Lung (tissue), 12 donors: ENCODE results near the gene RABEP2. TPM values are rescaled to one million over a fixed set of nuclear protein-coding genes. Genes with fewer than 3 reads are reported as not detected.

Experiments used
- ATAC-seq: fragments of 200-7000 bp; cut with Tn5 transposase; one replicate; pipeline ENCODE4 v1.9.1; 2020; ENCODE audit warnings: moderate number of reproducible peaks; ENCODE audit not compliant: insufficient read depth, low FRiP score
- DNase-seq, 3 donors: peaks; one replicate each; pipeline ENCODE4 v3.0.0-alpha.2; 2013 to 2017
- H3K27ac ChIP-seq, 2 donors: one replicate each; pipeline ENCODE4 v1.5.1; 2013; ENCODE audit warnings: mild to moderate bottlenecking in 2 of 2, moderate library complexity in 2 of 2, control low read depth in 1 of 2, inconsistent platforms in 1 of 2, low read depth in 1 of 2, low read length in 1 of 2
- H3K27me3 ChIP-seq, 3 donors: one replicate each; pipeline ENCODE4 v1.5.1; 2013; ENCODE audit warnings: low read length in 2 of 3; ENCODE audit not compliant: control insufficient read depth in 3 of 3, insufficient read depth in 3 of 3
- H3K36me3 ChIP-seq, 4 donors: one replicate each; pipeline ENCODE4 v1.5.1; 2013; ENCODE audit warnings: low read length in 4 of 4, mild to moderate bottlenecking in 1 of 4, moderate library complexity in 1 of 4; ENCODE audit not compliant: control insufficient read depth in 4 of 4, insufficient read depth in 4 of 4
- H3K4me1 ChIP-seq, 5 donors: one replicate each; pipeline ENCODE4 v1.5.1; 2013; ENCODE audit warnings: low read length in 5 of 5, mild to moderate bottlenecking in 2 of 5, moderate library complexity in 1 of 5; ENCODE audit not compliant: control insufficient read depth in 5 of 5, insufficient read depth in 5 of 5
- H3K4me3 ChIP-seq: one replicate; pipeline ENCODE4 v1.5.1; 2013; ENCODE audit warnings: mild to moderate bottlenecking, control low read depth, moderate library complexity
- H3K9ac ChIP-seq, 2 donors: one replicate each; pipeline ENCODE4 v1.5.1; 2013; ENCODE audit warnings: low read length in 2 of 2, control low read depth in 1 of 2; ENCODE audit not compliant: insufficient read depth in 1 of 2
- H3K9me3 ChIP-seq, 4 donors: one replicate each; pipeline ENCODE4 v1.5.1; 2013; ENCODE audit warnings: low read length in 3 of 4, mild to moderate bottlenecking in 1 of 4, moderate library complexity in 1 of 4; ENCODE audit not compliant: control insufficient read depth in 4 of 4, insufficient read depth in 3 of 4
- CTCF ChIP-seq: IDR thresholded peaks from 2 replicates; pipeline ENCODE4 v1.5.1; 2012; ENCODE audit warnings: mild to moderate bottlenecking; ENCODE audit errors: control extremely low read depth, extremely low read depth
- WGBS, 2 donors: extraction: QIAGEN DNeasy Blood & Tissue Kit; methylation state at CpG; one replicate each; pipeline ENCODE4 v1.1.7; 2013; 5-methylcytosine and 5-hydroxymethylcytosine counted together
- polyA plus RNA-seq, 2 donors: library from polyadenylated mRNA; stranded (reverse); fragments of 200-250 nt; gene quantifications; one replicate each; pipeline ENCODE4 v1.2.1, GENCODE V29; 2013
- total RNA-seq, 2 donors: library from RNA; depleted of rRNA in 1 of 2; stranded (reverse); fragments of >200 nt in 1 of 2; gene quantifications; one replicate each; pipeline ENCODE4 v1.2.1, GENCODE V29; 2014 to 2021
- donor health status: control.
- donor health status: control.
- donor health status: Bipolar disorder and iron deficiency.
- donor health status: healthy.
- donor health status: DM: yes; HTN: yes; CAD: no.

Gene RABEP2
- total and polyA plus RNA-seq, 4 donors = 20.0 to 34.9 (median 28.8) TPM

GRCh38 chr16:28897826-28898225 is 27.2 kb downstream of the RABEP2 start:
- no peak for DNase-seq
- WGBS, 2 donors = 89 to 94% methylated on average over 4 of the region's 4 CpGs

GRCh38 chr16:28895609-28896008 is 29.4 kb downstream of the RABEP2 start:
- WGBS, 2 donors = 95 to 96% methylated on average over 4 of the region's 4 CpGs
- peaks cover 0 to 2% (median 0%) of the 10 kb centered on the region in 4 donors for H3K36me3 ChIP-seq
- no peak for ATAC-seq

More at GRCh38 chr16:28897826-28898225, 27.2 kb downstream of the RABEP2 start:
- Histone ChIP-seq H3K9me3 (no peaks in the 10 kb centered on the region), H3K27me3 (no peaks in the 10 kb centered on the region), H3K4me1 (no peaks in the 10 kb centered on the region), H3K4me3 (no peak overlapping the region), H3K27ac (no peak overlapping the region), H3K9ac (no peak overlapping the region), H3K36me3 (peaks cover 0 to 2% (median 0%) of the 10 kb centered on the region in 4 donors)
- ATAC-seq = no peak
- TF ChIP-seq CTCF = no peak

GRCh38 chr16:28893291-28893690 is 31.7 kb downstream of the RABEP2 start:
- H3K4me1 ChIP-seq = no peaks in the 10 kb centered on the region
- H3K27me3 ChIP-seq = no peaks in the 10 kb centered on the region
- H3K9me3 ChIP-seq = no peaks in the 10 kb centered on the region
- DNase-seq (no peak), ATAC-seq (no peak)
- H3K4me3 ChIP-seq = no peak overlapping the region
- no peak overlapping the region for H3K9ac ChIP-seq
- no peak overlapping the region for H3K27ac ChIP-seq
- TF ChIP-seq CTCF = no peak
- H3K36me3 ChIP-seq = no peaks in the 10 kb centered on the region
- WGBS, 2 donors = 91 to 94% methylated on average over 4 of the region's 4 CpGs

More at GRCh38 chr16:28895609-28896008, 29.4 kb downstream of the RABEP2 start:
- Histone ChIP-seq H3K27me3 (no peaks in the 10 kb centered on the region), H3K9ac (no peak overlapping the region), H3K9me3 (no peaks in the 10 kb centered on the region), H3K4me1 (no peaks in the 10 kb centered on the region), H3K4me3 (no peak overlapping the region), H3K27ac (no peak overlapping the region)
- no peak for DNase-seq
- no peak for TF ChIP-seq CTCF
